B cell (primary cell): ENCODE data around the gene PPP1R9A. TPM values are rescaled to one million over a fixed set of nuclear protein-coding genes. Genes with fewer than 3 reads are reported as not detected.

Experiments
- ATAC-seq: fragments of 200-7000 bp; cut with Tn5 transposase; one replicate; pipeline ENCODE4 v1.10.0; 2021; ENCODE audit warnings: low read depth, mild to moderate bottlenecking, moderate number of reproducible peaks, moderate library complexity
- CTCF ChIA-PET: fragments of 350-600 bp; sonication (Branson Sonifier 250); formaldehyde crosslinking; loops from one replicate; lab custom pipeline; 2021; ENCODE audit warnings: antibody characterized with exemption, inconsistent platforms; lab: Charles Lee
- POLR2A ChIA-PET: fragments of 350-600 bp; sonication (Branson Sonifier 250); formaldehyde crosslinking; loops from one replicate; lab custom pipeline; 2021; ENCODE audit warnings: antibody characterized with exemption; lab: Charles Lee
- DNase-seq: peaks from one replicate; pipeline ENCODE4 v3.0.0; 2013
- H2AFZ ChIP-seq: 2 replicates; pipeline ENCODE4 v1.6.1; 2012; ENCODE audit warnings: mild to moderate bottlenecking, low read depth, low read length; ENCODE audit not compliant: insufficient read depth, poor library complexity, severe bottlenecking
- H3K27ac ChIP-seq, 2 donors: 1 replicate in 1 of 2; 2 replicates in 1 of 2; pipeline ENCODE4 v1.5.1; 2012 to 2013; ENCODE audit warnings: low read length in 2 of 2, mild to moderate bottlenecking in 2 of 2, moderate library complexity in 1 of 2
- H3K27me3 ChIP-seq, 4 experiments: fragments of 200-600 bp in 1 of 4; sonication (generic) in 1 of 4; replicated peaks in 1 of 4; 1 replicate in 2 of 4; 2 replicates in 2 of 4; pipeline versions ENCODE4 v1.6.1 to v1.7.0; 2013 to 2016; ENCODE audit warnings: low read length in 3 of 4, mild to moderate bottlenecking in 2 of 4, mixed read lengths in 1 of 4, moderate library complexity in 1 of 4; ENCODE audit not compliant: insufficient read depth in 4 of 4, control insufficient read depth in 3 of 4; ENCODE audit errors: control extremely low read depth in 1 of 4
- H3K36me3 ChIP-seq, 2 experiments: replicated peaks in 1 of 2; 1 replicate in 1 of 2; 2 replicates in 1 of 2; pipeline versions ENCODE4 v1.6.1 to v1.7.1; 2013; ENCODE audit warnings: low read length in 1 of 2; ENCODE audit not compliant: insufficient read depth in 2 of 2, control insufficient read depth in 1 of 2; ENCODE audit errors: control extremely low read depth in 1 of 2, extremely low read depth in 1 of 2
- H3K4me1 ChIP-seq, 2 donors: fragments of 200-600 bp in 1 of 2; sonication (generic) in 1 of 2; 1 replicate in 1 of 2; 2 replicates in 1 of 2; pipeline versions ENCODE4 v1.5.1 to v1.6.1; 2013 to 2017; ENCODE audit warnings: low read length in 2 of 2; ENCODE audit not compliant: control insufficient read depth in 2 of 2, insufficient read depth in 2 of 2
- H3K4me2 ChIP-seq: replicated peaks from 2 replicates; pipeline ENCODE3; 2012; ENCODE audit warnings: mild to moderate bottlenecking, low read depth, low read length; ENCODE audit not compliant: poor library complexity, severe bottlenecking
- H3K4me3 ChIP-seq, 5 experiments: fragments of 200-600 bp in 1 of 5; sonication (generic) in 1 of 5; 1 replicate in 3 of 5; 2 replicates in 2 of 5; pipeline versions ENCODE4 v1.5.1 to v1.7.0; 2011 to 2016; ENCODE audit warnings: low read length in 4 of 5, mild to moderate bottlenecking in 4 of 5, low read depth in 2 of 5, control low read depth in 1 of 5, moderate library complexity in 1 of 5; ENCODE audit not compliant: insufficient read depth in 1 of 5; ENCODE audit errors: control extremely low read depth in 1 of 5, extremely low read depth in 1 of 5
- H3K79me2 ChIP-seq: fragments of 200-600 bp; sonication (generic); one replicate; pipeline ENCODE4 v1.6.0; 2016; ENCODE audit warnings: low read length; ENCODE audit not compliant: control insufficient read depth, insufficient read depth
- H3K9ac ChIP-seq: fragments of 200-600 bp; sonication (generic); 2 replicates; pipeline ENCODE4 v1.6.1; 2017; ENCODE audit warnings: mild to moderate bottlenecking, low read length, moderate library complexity
- H3K9me3 ChIP-seq, 3 donors: one replicate each; pipeline versions ENCODE4 v1.6.1 to v1.7.1; 2013; ENCODE audit warnings: low read length in 2 of 3; ENCODE audit not compliant: control insufficient read depth in 2 of 3, insufficient read depth in 1 of 3; ENCODE audit errors: control extremely low read depth in 1 of 3
- H4K20me1 ChIP-seq: 2 replicates; pipeline ENCODE4 v1.6.0; 2012; ENCODE audit warnings: mild to moderate bottlenecking, low read length; ENCODE audit not compliant: insufficient read depth, control insufficient read depth, poor library complexity, severe bottlenecking
- H3K27ac Mint-ChIP-seq: one replicate; pipeline ENCODE4 v1.8.0; 2021; ENCODE audit warnings: mixed read lengths
- H3K27me3 Mint-ChIP-seq: one replicate; pipeline ENCODE4 v1.8.0; 2021; ENCODE audit warnings: mixed read lengths
- H3K4me1 Mint-ChIP-seq: one replicate; pipeline ENCODE4 v1.8.0; 2021; ENCODE audit warnings: mixed read lengths
- H3K4me3 Mint-ChIP-seq: one replicate; pipeline ENCODE4 v1.8.0; 2021; ENCODE audit warnings: mixed read lengths
- H3K9me3 Mint-ChIP-seq: one replicate; pipeline ENCODE4 v1.8.0; 2022; ENCODE audit warnings: mixed read lengths; ENCODE audit not compliant: insufficient read depth
- CTCF ChIP-seq: fragments of 200-600 bp; IDR thresholded peaks from one replicate; pipeline ENCODE4 v1.8.0; 2022; ENCODE audit warnings: antibody characterized with exemption, mild to moderate bottlenecking
- EZH2 ChIP-seq: IDR thresholded peaks from 2 replicates; pipeline ENCODE4 v1.6.1; 2012; ENCODE audit warnings: borderline replicate concordance, low read depth, mild to moderate bottlenecking, moderate library complexity, low read length; ENCODE audit not compliant: insufficient read depth, poor library complexity, severe bottlenecking
- WGBS: methylation state at CpG from one replicate; pipeline ENCODE4 v1.1.5; 2013; ENCODE audit warnings: missing lambda C conversion rate; ENCODE audit not compliant: insufficient coverage; 5-methylcytosine and 5-hydroxymethylcytosine counted together
- intact Hi-C: fragments of 100-400 bp; cut with micrococcal nuclease; formaldehyde crosslinking; loops from one replicate; pipeline ENCODE4 v1.10.0; 2022
- polyA plus RNA-seq: library from polyadenylated mRNA; depleted of rRNA; stranded (reverse); fragments of >200 nt; gene quantifications from 2 replicates; pipeline ENCODE4 v1.2.3, GENCODE V29; 2012
- total RNA-seq, 2 donors: library from RNA; stranded (reverse); fragments of 120-200 nt in 1 of 2; gene quantifications; 1 replicate in 1 of 2; 2 replicates in 1 of 2; pipeline versions ENCODE4 v1.2.3 to v1.2.4, GENCODE V29; 2013 to 2022

Gene PPP1R9A
- total and polyA plus RNA-seq, 2 donors (not counting 1 experiment from before 2014, with no cell fraction given), result 1.1 to 4.8 TPM

GRCh38 chr7:95220328-95220727 lies 312.9 kb downstream of the PPP1R9A start:
- Histone ChIP-seq H3K79me2 (no peaks in the 10 kb centered on the region), H3K9ac (no peak overlapping the region), H3K36me3 (no peaks in the 10 kb centered on the region), H3K27ac (no peak overlapping the region), H3K4me1 (no peaks in the 10 kb centered on the region), H3K9me3 (no peaks in the 10 kb centered on the region), H3K4me3 (no peak overlapping the region), H4K20me1 (no peaks in the 10 kb centered on the region), H2AFZ (no peak overlapping the region), H3K4me2 (no peak overlapping the region), H3K27me3 (no peaks in the 10 kb centered on the region)
- H3K4me1 Mint-ChIP-seq, result no peaks in the 10 kb centered on the region
- CTCF ChIA-PET, result no interaction called here
- no peak overlapping the region for H3K27ac Mint-ChIP-seq
- H3K27me3 Mint-ChIP-seq, result no peaks in the 10 kb centered on the region
- intact Hi-C loops, result no loop called here
- TF ChIP-seq EZH2, result no peak
- TF ChIP-seq CTCF, result no peak
- ATAC-seq (no peak), DNase-seq (no peak)
- H3K4me3 Mint-ChIP-seq, result no peak overlapping the region
- H3K9me3 Mint-ChIP-seq, result no peaks in the 10 kb centered on the region
- POLR2A ChIA-PET, result no interaction called here
- WGBS, result 93% methylated on average over 2 of the region's 3 CpGs

GRCh38 chr7:95225301-95225700 lies 317.9 kb downstream of the PPP1R9A start:
- H3K9ac ChIP-seq, result no peak overlapping the region
- no peaks in the 10 kb centered on the region for H3K4me1 ChIP-seq
- H3K27ac ChIP-seq, result no peak overlapping the region
- no CpG with 5 or more reads among the region's 2 CpGs for WGBS
- H4K20me1 ChIP-seq, result no peaks in the 10 kb centered on the region
- no peaks in the 10 kb centered on the region for H3K9me3 Mint-ChIP-seq
- no peak overlapping the region for H3K4me3 ChIP-seq
- H2AFZ ChIP-seq, result no peak overlapping the region
- ChIA-PET CTCF (no interaction called here), POLR2A (no interaction called here)
- H3K79me2 ChIP-seq, result no peaks in the 10 kb centered on the region
- H3K4me2 ChIP-seq, result no peak overlapping the region
- DNase-seq (no peak), ATAC-seq (no peak)
- H3K27me3 ChIP-seq, result no peaks in the 10 kb centered on the region
- no peaks in the 10 kb centered on the region for H3K9me3 ChIP-seq
- no peaks in the 10 kb centered on the region for H3K4me1 Mint-ChIP-seq
- no peak overlapping the region for H3K27ac Mint-ChIP-seq
- no peaks in the 10 kb centered on the region for H3K36me3 ChIP-seq
- intact Hi-C loops, result no loop called here
- no peak overlapping the region for H3K4me3 Mint-ChIP-seq
- no peaks in the 10 kb centered on the region for H3K27me3 Mint-ChIP-seq
- no peak for TF ChIP-seq CTCF
- TF ChIP-seq EZH2, result no peak
